NCI-H2196 treated with DMSO at 0.1 percent for 48 hours (cell line): ENCODE measurements around the gene CFAP45.
A peak's percentile ranks its signal among the peaks of the same experiment; 100 is the strongest.

Experiments used
- DNase-seq: peaks from one replicate; lab custom pipeline; 2025; ENCODE audit not compliant: unreplicated experiment; lab: John Stamatoyannopoulos, UW

The CFAP45 gene, protein sequence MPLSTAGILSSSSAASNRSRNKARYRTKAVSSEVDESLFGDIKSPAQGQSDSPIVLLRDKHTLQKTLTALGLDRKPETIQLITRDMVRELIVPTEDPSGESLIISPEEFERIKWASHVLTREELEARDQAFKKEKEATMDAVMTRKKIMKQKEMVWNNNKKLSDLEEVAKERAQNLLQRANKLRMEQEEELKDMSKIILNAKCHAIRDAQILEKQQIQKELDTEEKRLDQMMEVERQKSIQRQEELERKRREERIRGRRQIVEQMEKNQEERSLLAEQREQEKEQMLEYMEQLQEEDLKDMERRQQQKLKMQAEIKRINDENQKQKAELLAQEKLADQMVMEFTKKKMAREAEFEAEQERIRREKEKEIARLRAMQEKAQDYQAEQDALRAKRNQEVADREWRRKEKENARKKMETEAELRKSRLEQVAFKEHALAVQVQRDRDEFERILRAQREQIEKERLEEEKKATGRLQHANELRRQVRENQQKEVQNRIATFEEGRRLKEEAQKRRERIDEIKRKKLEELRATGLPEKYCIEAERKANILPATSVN

DNA sequence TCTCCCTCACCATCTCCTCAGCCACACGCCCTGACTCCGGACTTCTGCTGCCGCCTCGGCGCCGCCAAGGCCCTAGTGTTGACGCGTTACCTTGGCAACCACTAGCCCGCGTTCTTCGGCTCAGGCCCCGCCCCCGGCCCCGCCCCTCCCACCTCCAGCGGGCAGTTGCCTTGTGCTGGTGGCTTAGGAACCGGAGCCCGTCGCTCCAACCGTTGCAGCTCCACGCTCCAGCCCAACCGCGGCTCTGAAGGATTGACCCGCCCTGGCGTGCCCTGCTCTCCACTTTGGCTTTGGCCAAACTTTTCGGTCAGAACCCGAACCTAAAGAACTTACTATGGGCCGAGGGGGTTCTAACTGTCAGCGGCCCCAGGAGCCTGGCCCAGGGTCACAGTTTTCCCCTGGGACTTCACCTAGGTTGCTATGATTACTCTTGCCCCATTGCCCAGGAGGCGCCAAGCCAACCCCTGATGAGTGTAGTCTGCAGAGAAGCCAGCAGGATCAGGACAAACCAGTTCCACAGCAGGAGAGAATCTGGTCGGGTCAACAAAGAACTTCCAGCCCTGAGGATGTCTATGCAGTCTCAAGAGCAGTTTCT is at the start of gene CFAP45:
CFAP45 (minus strand) TSS at position 80 of the 595 bp plus-strand sequence; CDS start at position 13, 67 bp downstream.
- peak; percentile 78 for DNase-seq

DNA sequence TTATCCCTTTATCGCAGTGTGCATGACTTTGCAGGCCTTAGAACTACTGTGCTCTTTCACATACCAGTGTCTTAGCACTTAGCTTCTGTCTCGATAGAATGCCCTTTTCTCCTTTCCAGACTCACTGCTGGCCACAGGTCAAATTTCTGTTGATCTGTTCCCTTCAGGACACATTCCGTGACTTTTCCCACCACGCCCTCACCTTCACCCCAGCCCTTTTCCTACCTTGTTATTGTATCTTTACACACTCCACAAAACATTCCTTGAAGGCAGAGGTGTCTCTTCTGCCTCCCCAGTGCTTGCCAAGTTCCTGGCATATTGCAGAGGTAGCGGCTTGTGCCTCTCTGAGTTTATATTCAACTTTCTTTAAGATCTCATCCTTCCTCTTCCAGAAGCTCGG is 49.2 kb upstream of the CFAP45 start:
- DNase-seq, result no peak

DNA sequence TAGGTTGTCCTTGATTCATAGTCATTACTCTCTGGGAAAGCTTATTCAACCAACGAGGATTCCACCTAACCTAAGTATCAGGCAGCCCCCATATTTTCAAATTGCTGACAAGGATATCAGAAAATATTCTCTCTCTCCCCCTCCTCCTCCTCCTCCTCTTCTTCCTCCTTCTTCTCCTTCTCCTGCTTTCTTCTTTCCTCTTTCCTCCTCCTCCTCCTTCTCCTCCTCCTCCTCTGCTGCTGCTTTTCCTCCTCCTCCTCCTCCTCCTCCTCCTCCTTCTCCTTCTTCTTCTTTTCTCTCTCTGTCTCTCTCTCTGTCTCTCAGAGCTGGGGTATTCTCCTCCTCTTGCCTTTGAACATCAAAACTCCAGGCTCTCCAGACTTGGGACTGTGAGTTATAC is 48.0 kb upstream of the CFAP45 start:
- DNase-seq, result no peak

DNA sequence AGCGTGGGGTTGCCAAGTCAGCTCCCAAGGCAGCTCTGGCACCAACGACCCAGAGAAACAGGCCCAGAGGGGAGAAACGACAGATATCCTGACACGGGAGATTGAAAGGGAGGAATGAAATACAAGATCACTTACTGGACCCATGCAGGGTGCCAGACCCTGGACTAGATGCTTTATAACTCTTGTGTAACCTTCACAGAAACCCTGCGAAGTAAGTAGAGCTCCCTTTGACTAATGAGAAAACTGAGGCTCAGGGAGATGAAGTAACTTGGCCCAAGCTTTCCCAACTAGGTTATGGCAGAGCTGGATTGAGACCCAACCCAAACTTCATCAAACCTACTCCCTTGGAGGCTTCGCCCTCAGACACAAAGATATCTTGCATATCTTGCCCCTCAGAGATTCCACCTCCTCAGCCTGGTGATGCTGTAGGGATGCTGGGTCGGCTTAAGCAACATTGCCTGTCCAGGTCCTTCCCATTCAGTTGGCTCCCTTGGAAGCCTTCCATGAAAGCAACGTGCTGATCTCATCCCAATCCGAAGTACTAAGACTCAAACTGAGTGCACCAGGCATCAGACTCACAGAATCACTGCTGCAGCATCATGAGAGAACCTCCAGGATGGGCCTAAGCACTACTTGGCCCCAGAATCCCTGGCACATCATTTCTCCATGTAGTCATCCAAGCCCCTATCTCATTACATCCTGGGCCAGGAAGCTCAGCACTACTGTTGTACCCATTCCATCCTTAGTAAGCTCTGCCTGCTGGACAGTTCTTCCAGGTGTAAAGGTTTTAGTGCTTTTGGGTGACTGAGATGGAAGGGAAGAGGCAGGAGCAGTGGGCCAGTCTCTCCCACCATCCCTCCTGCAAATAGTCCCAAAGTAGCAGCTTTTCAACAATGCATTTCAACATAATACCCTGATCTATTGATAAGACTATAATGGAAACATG is 46.5 kb upstream of the CFAP45 start:
- DNase-seq, result no peak

DNA sequence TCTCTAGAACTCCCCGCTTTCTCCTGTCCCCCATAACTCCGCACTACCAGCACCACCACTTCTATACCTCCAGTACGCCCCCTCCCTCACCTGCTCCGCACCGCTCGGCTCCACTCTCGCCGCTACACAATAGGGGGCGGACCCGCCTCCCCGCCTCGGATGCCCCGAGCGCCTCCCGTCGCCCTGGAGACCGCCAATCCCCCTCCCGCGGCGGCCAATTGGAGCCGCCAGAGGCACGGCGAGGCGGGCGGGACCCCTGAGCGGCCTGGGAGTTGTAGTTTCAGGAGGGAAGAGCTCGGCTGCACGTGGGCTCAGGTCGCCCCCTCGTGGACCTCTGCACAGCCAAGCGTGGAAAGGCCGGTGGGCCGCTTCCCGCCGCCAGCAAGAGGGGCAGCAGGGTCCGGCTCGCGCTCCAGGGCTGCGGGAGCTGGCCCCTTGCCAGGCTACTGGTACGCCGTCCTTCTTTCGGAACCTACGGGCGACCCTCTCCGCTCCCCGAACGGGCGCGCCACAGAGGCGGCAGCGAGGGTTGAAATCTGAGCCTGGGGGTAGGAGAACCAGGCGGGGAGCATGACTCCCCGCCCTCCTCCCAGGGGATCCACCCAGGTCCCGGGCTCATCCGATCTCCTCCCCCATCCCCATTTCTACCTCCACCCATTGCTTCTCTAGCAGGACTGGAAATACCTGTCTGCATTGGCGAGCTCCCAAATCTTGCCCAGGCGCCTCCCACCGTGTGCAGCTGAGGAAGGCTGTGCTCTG is 45.7 kb upstream of the CFAP45 start, which contains the start of gene IGSF9:
IGSF9 (minus strand) TSS at position 131 of the 759 bp plus-strand sequence. CDS start 2,159 bp downstream, outside the sequence.
- DNase-seq, result peak; percentile 77

DNA sequence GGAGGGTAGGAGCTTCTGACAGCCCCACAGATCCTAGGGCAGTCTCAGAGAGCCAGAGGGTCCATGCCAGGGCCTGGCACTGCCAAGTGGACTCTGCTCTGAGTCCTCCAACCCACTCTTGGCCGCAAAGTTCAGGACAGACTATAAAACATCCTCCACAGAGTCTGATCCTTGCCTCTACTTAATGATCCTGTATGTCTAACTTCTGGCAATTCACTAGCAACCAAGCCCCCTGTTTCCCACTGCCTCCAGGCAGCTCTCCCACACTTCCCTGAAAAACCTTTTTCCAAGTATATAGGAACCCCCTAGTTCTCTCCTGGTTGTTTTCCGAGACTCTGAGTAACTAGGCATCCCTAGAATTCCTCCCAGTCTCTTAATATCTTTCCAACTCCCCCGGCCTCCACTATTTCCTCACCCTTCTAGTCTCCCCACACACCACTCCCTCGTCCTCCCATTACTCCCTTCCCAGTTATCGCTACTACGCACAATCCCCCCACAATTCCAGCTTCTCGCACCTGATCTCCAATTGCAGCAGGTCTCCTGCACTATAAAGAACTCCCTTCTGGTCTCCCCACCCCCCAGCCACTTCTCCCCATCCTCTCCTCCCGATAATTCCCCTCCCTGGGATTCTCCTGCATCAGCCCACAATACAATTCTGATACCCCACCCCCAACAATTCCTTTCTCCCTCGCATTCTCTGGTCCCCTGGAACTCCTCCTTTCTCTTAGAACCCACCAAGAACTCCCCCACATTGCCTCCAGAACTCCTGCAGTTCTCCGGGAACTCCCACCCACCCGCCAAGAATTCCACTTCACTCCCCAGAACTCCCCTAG is 44.9 kb upstream of the CFAP45 start:
- no peak for DNase-seq

DNA sequence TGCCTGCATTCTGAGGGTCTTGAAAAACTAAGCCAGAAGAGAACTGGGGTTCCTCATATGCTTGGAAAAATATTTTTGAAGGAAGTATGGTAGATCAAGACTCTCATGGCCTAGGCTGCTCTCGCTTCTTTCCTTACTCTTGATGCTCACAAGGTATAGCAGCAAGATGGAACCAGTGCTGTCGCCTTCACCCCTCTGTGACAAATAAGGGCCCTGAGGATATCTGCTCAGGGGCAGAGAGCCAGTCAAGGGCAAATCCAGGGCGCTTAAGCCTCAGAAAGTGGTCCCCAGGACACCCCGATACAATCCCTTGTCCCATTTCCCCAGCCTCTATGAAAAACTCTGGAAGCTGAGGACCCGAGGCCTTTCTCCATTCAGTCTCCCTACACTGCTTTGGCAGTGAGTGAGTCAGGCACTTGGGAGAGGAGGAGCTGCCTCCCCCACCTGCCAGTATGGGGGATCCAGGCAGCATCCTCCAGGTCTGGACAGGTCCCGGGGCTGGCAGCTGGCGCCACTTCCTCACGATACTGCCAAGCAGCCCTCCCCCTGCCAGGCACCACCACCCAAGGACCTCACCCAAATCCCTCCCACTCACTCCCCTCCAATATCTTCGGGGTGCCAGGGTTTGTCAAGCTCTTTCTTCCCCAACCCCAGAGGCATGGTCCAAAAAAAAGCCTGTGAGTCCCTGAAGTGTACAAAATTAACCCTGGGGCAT is 44.1 kb upstream of the CFAP45 start:
- DNase-seq, result no peak

DNA sequence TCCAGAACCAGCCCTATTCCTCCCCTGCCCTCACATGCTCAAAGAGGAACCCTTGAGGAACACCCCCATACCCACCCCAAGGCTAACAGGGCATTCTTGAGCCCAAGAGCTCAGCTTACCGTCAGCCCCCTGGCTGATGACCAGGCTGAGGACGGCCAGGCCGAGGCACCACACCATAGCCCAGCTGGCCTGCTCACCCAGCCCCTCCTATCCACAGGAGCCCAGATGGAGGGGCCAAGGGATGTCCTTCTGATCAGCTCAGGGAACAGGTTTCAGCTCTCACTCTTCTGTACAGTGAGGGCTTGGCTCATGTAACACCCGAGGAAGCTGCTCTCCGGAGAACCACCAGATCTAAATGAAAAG is 43.3 kb upstream of the CFAP45 start:
- DNase-seq, result no peak

DNA sequence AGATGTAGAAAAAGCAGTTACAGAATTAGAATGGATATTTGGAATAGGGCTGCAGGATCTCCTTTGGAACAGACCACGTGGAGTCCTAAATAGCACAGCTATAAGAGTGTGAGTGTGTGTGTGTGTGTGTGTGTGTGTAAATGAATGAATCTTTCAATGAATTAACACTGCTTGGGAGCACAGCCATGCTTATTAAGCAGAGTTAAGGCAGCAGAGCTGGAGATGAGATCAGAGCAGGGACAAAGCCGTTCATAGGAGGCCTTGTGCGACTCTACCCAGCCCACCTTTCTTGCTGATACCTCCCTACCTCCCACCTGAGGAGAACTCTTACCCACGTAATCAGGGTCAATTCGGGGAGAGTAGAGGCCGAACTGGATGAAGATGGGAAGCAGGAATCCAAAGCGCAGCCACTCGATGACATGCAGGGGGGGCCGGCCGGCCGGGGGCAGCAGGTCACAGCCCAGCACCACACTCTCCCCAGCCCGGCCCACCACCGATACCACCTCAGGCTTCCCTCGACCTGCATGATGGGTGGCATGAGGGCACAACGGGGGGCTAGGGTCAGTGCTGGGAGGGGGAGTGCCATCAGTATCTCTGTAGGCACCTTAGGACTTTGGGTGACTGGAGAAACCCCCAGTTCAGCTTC is 42.8 kb upstream of the CFAP45 start:
- no peak for DNase-seq

DNA sequence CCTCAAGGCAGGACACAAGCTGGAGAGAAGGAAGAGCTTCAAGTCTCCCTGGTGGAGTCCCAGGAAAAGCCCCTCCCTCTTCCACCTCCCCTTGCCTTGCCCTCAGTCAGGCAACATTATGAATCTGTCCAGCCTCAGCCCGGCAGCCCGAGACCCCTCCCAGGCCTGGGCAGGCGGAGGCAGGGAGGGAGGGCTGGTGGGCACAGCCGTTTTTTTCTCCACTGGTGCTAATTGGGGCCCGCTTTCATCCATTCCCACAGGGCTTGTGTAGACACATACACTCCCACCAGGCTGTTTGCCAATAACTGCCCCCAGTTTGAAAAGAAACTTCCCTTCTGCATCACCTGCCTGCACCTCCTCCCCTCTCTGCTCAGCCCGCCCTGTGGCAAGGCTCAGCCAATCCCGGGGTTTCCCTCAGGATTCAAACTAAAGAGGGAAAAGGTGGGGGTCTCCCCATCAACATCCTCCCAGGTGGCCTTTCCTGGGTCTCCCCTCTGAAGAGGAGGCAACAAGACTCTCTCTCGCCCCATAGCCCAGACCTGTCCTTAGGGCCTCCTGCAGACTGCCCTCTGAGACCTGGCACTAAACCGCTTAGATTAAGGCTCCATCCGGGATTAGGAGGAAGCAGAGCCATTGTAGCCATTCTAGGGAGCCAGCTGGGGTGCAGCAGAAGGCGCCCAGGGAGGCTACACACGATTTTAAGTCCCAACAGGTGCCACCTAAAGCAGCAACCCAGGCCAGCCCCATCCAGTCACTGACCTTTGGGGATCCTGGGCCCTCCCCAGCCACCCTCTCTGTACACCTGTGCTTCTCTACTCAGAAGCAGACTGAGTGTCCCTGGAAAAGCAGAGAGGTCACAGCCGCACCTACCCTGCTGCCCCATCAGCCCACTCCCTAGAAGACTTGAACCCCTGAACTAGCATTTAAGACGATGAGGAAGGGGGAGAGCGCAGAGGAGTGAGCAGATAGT is 41.9 kb upstream of the CFAP45 start:
- no peak for DNase-seq

DNA sequence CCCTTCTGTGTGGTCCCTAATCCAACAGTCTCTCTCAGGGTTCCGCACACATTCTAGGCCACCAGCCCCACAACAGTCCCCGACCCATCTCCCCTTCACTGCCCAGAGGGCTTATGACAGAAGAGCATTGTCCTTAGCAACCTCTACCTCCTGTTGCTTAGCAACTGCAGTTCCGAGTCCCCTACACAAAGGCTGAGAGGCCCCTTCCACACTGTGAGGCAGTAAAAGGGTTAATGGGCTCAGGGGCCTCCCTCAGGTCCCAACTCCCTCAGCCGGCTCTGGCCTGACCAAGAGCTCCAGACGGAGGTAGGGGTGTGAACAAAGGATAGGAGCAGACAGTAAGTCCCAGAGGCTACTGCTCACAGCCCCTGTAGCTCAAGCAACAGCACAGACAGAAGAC is 41.2 kb upstream of the CFAP45 start:
- DNase-seq, result no peak

DNA sequence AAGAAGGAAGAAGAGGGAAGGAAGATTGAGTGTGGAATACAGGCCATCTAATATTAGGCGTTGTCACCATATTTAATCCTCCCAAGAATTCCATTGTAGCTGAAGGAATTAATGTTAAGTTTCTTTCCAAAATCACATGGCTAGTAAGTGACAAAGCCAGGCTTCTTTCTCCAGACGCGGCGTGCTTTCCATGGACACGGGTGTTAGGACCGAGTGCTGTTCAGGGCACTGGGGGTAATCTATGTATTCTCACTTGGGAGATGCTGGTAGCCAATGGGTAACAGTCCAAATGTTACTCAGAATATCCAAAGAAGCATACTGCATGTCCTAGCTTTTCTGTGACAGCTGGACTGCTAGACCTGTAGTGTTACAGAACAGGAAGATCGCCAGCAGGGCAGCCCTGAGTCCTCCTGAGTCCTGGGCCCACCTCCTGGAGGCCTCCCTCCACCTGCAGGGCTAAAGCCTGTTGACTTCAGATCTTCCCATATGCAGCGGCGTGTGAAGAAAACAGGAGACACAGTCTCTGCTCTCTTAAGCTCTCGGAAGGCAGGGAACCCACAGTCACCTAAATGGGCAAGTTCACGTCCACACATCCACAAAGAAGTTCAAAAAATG is 40.1 kb upstream of the CFAP45 start:
- DNase-seq, result no peak

DNA sequence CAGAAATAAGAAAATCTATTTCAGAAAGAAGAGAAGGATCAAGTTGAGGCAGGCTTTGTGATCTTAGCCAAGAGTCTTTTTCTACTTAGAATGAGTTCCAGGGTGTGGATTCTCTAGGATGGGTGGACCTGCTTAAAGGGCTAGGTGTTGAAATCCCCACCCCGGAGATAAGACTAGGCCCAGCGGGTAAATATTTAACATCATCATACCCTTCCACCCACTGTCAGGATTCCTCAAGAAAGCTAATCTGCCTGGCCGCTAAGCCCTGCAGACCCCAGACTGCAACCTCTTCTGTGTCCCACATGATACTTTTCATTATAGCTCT is 39.7 kb upstream of the CFAP45 start:
- DNase-seq, result no peak

DNA sequence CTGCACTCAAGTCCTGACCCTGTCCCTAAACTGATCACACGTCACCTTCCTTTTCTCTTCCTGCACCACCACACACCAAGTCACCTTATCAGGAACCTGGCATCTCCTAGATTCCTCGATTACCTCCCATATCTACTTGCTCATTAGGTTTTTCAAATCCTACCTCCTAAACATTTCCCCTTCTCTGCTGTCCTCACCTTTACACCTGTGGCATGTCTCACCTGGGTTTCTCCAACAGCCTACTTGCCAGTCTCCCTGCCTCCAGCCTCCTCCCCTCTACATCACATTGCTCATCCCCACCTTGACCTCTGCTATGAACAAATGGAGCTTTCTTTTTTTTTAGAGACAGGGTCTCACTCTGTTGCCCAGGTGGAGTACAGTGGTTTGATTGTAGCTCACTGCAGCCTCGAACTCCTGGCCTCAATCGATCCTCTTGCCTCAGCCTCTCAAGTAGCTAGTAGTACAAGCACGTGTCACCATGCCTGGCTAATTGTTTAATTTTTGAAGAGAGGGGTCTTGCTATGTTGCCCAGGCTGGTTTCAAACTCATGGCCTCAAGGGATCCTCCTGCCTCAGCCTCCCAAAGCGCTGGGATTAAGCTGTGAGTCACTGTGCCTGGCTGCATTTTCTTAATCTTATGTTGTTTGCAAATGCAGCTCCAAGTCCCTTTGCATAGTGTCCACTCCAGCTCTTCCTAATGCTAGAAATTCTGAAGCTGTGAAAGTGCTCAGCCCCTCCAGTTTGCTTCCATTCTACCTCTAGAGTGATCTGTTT is 39.1 kb upstream of the CFAP45 start:
- DNase-seq, result no peak

DNA sequence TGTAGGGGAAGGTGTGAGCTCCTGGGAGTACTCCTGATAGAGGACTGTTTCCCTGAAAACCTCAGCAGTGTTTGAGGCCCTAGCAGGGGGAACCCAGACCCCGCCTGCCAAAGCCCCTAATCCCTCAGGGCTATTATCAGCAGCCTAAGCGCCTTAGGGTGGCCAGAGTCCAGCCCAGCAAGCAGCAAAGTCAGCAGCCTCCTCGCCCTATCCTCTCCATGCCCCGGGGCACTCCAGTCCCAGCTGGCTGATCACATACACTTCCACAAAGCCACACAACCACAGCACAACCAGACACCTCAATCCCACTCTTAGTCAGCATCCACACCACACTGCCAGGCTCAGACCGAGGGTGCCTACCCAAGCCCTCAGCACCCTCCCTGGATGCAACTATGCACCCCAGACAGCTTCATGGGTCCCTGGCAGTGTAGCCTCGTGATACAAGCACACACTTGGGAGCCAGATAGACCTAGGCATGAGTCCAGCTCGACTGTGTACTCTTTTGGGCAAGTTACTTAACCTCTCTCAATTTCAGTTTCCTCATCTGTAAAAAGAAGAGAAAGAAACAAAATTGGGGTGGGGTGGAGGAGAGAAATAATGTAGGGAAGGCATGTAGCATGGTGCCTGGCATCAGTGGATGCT is 38.4 kb upstream of the CFAP45 start:
- DNase-seq, result no peak
